Amygdala (tissue), 56 donors: ENCODE results near the gene GAMT.

Experiments
- DNase-seq, 56 donors: peaks; one replicate each; lab custom pipeline; 2025; lab: John Stamatoyannopoulos, UW

Gene GAMT

DNA sequence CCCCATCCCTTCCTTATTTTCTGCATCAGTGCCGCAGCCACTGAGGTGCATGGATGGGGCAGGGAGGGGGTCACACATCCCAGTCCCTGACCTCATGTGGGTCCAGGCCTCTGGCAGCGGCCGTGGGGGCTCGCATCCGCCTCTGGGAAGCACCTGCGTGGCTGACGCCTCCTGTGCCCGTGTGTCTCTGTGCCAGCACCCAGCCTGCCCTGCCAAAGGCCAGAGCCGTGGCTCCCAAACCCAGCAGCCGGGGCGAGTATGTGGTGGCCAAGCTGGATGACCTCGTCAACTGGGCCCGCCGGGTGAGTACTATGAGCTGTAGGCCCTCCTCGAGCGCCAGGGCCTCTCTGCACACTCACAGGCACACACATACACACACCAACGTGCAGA lies 12.7 kb downstream of the GAMT start:
- no peak for DNase-seq

DNA sequence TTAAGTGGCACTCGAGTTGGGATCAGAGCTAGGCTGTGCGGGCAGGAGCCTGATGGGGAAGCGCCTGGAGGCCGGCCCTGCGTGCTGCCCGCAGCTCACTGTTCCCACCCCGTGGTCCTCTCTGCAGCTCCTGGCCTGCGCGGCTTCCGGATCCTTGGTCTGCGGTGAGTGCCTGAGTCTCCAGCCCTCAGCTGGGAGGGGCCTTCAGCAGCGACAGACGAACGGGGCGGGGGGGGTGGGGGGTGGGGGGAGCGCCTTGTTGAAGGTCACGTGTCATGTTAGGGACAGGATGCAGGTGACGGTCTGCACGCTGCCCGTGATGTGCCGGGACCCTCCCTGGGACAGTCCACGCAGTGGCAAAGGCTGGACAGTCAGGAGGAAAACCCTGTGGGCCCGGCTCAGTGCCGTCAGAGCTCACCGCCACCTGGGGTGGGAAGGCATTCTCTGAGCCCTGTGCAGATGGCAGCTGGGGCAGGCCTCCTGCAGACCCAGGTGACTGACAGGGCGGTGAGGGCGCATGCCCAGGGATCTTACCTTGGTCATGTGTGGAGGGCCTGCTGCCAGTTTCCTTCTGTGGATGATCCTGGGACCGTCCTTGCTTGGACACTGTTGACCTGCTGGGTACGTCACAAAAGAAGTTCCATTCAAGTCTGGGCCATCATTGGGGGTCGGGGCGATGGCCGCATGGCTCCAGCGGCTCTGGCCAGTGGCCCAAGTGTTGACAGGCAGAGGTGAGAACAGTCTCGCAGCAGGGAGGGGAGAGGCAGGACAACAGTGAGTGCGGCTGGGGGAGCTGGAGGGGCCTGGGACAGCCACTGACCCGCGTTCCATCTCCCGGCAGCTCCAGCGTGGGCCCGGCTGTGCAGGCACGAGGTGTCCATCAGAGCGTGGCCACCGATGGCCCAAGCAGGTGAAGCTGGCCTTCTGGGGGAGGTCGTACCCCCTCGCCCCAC lies 13.4 kb downstream of the GAMT start:
- DNase-seq = peak in 1 of 56 donors; percentile 27

DNA sequence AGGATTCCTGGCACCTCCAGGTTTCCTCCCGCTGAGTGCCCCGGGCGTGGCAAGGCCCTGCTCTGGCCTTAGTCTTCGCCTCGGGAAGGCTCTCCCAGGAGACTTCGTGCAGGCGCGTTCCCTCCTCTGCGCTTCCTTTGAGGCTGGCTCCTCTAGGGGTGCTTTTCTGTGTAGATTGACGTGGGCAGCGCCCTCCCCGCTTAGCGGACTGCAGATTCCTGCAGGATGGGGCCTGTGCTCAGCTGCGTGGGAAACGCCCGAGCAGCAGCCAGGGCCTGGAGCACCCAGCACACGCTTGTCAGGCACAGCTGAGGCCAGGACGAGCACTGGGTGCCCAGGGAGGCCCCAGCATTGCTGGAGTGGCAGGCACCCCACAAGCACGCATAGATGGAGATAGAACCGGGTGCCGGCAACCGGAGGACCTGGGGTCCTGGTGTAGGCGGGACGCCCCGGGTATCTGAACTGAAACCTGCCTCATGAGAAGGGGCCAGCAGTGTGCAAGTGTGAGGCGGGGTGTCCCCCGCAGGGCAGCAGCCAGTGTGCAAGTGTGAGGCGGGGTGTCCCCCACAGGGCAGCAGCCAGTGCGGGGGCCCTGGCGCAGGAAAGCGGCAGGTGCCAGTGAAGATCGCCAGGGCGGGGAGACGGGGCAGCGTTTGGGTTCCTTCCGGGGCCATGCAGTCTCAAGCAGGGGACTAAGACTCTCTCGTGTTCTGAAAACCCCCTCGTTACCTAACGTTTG lies 14.2 kb downstream of the GAMT start:
- DNase-seq = peak in 5 of 56 donors; percentile 12 to 44 (median 26)

DNA sequence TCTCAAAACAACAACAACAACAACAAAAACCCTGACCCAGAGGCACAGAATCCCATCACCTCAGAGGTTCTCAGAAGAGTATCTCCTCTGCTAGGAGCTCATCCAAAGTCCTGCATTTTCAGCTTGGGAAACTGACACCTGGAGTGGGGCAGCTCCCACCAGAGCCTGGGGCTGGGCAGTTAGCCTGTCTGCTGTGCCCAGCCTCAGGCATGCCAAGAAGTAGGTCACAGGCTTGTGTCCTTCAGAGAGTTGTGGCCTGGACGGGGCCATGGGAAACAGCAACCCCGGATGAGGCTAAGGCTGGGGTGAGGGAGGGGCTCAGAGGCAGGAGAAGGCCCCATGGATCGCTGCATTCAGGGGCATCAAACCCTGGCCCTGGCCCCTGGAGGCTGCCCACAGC lies 15.5 kb downstream of the GAMT start:
- peak in 1 of 56 donors; percentile 16 for DNase-seq

DNA sequence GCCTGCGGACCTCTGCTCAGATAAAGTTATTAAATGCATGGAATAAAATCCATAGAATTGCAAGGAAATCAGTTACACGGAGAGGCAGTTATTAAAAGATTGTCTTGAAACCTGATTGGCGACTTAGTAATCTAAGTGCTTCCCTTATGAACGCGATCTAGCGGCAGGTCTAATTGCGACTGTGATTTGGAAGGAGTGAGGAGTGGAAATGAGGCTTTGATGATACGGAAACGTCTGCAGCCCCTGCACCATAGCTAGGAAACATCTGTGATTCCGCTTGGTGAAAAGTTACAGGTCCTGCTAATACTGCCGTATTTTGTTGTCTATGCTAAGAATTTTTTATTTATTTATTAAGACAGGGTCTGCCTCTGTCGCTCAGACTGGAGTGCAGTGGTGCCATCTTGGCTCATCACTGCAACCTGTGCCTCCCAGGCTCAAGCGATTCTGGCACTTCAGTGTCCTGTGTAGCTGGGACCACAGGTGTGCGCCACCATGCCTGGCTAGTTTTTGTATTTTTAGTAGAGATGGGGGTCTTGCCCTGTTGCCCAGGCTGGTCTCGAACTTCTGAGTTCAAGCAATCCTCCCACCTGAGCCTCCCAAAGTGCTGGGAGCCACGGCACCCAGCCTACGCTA lies 16.7 kb downstream of the GAMT start:
- DNase-seq = no peak

DNA sequence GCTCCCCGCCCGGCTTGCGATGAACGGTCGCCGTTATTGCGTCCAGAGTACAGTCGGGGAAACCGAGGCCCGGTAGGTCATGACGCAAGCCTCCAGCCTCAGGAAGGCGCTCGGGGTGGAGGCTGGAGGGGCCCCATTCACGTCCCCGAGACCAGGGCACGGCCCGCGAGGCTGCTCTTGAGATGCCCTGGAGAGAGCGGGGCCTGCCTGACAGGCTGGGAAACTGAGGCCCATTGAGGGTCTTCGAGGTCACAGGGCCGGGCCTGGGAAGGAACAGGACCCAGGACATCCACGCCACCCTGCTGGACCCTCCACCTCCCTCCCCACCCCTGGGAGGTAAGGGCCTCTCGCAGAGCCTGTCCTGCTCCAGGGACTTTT lies 17.3 kb downstream of the GAMT start:
- peak in 3 of 56 donors; percentile 40 to 87 (median 56) for DNase-seq

DNA sequence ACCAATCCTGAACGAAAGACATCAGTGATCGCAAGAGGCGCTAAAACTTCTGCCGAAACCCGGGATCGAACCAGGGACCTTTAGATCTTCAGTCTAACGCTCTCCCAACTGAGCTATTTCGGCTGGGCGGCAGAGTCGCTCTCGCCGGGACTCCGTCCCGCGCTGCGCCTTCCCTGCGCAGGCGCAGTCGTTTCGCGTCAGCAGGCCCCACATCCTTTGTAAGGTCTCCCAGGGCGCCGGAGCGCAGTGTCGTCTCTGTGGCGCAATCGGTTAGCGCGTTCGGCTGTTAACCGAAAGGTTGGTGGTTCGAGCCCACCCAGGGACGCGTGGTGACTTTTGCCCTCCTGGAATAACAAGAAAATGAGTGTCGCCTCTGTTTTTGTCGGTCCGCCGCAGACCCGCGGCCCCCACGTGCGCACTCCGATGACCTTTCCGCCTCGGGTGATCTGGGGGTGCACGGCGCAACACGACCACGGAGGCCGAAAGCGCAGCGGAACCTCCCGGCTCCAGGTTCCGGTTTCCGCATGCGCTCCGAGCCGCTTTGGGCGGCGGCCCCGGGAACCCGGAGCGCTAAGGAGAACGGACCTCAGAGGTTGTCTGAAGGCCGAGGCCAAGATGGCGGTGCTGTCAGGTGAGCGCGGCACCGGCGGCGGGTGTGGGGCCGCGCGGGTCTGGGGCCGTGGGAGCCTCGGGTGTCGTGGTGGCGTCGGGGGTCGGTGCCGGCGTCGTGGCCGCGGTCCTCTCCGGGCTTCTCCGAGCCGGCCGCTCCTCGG lies 17.8 kb downstream of the GAMT start, which contains the start of gene NDUFS7:
Gene NDUFS7, plus strand, starts transcription at position 596 of the 773 bp plus-strand sequence. Its CDS starts 20 bp downstream, at position 616.
- peak; percentile 63 to 98 (median 92) for DNase-seq

DNA sequence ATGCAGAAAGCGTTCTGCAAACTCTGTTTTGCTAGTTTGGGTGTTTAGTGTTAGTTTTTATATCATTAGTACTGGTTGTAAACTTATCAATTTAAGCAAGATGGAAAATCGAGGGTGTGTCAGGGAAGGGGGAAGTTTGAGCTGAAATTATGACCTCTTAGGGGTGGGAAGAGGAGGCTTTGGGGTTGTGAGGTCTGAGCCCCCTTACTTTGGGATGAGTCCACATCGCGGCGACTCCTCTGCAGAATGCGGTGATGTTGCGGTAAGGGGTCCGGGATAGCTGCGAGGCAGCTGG lies 18.4 kb downstream of the GAMT start:
- no peak for DNase-seq

DNA sequence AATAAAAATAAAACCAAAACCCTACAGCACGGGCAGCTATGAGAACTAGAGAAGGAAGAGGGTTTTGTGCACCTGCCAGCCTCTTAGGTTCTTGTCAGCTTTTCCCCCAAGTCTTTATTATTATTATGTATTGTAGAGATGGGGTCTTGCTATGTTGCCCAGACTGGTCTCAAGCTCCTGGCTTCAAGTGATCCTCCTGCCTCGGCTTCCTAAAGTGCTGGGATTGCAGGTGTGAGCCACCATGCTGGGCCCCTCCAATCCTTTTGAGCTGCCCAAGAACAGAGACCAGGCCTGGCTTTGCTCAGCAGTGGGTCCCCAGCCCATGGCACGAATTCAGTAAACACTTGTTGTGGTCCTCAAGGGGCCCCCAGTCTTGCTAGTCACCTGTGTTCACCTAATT lies 19.1 kb downstream of the GAMT start:
- DNase-seq = no peak

DNA sequence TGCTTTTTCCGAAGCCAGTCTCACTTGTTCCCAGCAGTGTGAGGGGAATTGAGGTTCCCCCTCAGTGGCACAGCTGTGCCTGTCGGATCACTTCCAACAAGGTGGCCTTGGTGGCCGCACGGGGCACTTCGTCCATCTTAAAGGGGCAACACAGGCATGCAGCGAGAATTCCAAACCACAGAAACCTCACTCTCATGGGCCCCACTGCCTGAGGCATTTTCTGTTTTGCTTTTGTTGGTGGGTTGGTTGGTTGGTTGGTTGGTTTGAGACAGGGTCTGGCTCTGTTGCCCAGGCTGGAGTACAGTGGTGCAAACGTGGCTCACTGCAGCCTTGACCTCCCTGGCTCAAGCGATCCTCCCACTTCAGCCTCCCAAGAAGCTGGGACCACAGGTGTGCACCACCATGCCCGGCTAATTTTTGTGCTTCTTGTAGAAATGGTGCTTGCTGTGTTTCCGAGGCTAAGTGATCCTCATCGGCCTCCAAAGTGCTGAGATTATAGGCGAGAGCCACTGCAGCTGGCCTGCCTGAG lies 21.3 kb downstream of the GAMT start:
- DNase-seq = no peak

DNA sequence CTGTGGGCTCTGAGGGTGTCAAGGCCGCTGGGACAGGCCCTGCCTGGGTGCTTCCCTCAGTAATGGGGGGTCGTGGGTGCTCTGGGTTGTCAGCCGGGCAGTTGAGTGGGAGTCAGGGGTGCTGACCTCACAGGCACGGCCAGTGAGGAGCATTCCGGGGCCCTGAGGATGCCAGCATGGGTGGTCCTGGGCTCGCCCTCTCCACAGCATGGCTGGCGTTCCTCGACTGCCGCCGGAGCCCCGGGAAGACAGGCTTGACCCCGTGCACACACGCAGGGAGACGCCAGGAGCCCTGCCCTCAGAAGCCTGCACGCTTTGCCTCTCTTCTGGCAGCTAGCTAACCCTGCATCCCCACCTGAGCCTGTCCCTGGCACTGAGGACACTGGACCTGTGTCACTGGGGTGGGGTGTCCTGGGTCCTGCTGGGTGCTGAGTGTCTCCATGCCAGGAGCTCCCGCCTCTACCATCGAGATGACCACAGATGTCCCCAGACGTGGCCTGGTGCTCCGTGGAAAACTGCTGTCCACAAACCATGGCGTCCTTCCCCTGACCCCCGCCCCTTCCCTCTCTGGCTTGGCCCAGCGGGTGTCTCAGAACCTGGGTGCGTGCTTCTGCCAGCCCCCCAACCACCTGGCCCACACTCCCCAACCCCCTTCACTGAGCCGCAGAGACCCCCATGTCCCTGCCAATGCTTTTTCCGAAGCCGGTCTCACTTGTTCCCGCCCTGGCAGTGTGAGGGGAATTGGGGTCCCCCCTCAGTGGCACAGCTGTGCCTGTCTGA lies 22.0 kb downstream of the GAMT start:
- no peak for DNase-seq

DNA sequence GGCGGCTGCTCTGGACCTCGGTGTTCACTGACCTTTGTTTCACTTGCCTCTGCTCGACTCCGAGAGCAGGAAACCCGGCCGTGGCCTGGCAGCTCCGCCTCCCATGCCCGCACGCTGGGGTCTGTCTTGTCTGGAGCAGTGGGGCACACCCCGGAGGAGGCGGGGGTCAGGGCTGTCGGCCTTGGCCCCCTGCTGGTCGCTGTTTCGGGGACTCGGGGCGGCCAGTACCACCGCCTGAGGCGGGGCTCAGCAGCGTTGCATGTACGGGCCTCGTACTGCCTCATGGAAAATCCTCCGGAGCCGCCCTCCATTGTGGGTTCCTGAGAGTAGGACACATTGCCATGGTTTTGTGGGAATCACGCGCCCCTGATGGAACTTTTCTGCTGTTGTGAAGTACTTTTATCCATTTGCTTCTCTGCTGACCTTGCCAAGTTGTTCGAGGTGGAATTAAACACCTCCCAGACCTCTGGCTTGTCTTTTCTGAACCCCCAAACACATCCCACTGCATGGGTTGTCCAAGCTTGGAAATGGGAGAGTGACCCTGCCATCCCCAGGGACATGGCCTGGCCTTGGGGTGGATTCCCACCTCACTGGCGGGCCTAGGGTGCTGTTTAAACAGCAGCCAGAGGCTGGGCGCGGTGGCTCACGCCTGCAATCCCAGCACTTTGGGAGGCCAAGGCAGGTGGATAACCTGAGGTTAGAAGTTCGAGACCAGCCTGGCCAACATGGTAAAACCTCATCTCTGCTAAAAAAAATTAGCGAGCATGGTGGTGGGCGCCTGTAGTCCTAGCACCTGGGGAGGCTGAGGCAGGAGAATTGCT lies 23.2 kb downstream of the GAMT start:
- DNase-seq = no peak

DNA sequence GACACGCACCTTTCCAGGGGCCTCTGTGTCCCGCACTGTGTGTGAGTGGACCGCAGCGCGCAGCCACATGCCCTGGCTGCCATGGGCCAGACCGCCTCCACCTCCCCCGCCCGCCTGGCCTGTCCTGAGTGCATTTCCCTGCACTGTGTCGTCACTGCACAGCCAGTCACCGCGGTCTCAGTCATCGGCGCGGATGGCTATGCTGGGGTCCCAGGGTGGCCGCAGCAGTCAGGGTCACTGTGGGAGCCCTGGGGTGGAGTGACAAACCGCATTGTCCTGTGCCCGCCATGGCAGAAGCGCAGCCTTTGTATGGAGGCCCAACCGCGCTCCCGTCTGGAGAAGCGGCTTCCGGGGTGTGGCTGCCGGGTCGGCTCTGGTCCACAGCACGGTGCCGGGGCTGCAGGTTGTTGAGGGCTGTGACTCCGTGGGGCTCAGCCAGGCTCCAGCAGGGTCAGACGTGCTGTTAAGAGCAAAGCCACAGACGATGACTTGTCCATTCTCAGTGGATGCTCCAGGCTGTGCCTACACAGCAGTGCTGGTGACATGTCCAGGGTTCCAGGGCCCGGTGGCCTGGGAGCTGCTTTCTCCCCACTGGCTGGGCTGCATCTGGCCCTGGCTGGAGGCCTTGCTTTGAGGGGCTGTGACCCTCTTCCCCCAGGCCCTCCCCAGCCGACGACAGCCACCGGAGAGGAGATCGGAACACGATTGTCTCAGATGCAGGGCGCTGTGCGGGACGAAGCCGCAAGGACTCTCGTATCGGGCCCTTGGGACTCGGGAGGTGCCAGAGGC lies 24.0 kb downstream of the GAMT start:
- DNase-seq = no peak

DNA sequence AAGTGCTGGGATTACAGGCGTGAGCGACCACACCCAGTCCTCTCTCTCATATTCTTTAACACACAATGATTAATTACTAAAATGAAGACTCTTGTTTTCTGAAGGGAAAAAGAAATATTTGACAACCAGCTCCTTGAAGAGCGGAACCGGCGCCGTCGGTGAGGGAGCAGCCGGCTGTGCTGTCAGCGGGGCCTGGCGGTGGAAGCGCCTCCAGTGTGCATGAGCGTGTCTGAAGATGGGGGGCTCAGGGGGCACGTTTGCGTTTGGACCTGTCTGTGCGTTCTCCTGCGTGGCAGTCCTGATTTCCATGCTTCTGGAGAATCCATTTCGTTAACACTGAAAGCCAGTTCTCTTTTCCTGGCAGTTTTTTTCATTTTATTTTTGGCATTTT lies 24.9 kb downstream of the GAMT start:
- no peak for DNase-seq

DNA sequence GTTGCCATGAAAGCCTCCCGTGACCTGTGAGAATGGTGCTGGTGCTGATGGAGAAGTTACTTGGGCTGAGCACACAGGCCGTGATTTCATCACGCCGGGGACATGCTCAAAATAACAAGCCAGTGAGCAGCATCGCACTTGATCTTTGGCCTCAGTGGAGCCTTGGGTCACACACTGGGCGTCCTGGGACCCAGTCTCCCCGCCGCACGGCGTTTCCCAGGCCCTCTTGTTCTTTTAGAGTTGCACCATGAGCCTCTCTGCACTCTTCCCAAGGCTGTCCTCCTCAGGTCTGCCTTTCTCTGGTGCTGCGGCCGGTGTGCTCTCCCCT lies 27.1 kb downstream of the GAMT start:
- no peak for DNase-seq

DNA sequence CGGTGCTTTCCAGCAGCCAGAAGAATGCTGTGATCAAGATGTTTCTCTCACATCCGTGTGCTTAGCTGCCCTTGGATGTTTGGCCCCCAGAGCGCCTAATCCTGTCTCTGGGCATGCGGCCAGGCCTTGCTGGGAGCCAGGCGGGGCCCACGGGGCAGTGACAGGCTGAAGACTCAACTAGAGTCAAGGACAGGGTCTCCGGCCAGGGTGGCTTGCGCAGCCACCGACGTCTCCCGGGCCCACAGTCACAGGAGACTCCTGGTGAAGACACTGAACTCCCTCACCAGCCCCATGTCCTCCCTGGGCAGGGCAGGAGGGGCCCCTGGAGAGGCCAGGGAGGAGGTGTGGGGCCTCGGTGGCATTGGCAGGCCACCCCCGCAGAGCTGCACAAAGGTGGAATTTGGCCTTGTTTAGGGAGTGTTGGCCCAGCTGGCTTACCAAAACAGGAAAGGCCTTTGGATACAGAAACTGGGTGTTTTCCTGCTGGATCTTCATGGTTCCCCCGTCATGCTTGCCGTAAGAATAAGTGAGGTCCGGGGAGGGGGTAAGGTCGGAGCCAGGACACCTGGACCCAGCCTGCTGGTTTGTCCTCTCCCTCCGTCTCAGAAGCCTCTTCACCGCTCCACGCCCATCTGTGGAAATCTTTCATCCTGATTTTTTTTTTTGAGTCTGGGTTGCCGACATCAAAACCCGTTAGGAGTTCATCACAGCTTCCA lies 27.6 kb downstream of the GAMT start:
- DNase-seq = peak in 19 of 56 donors; percentile 6 to 63 (median 42)

DNA sequence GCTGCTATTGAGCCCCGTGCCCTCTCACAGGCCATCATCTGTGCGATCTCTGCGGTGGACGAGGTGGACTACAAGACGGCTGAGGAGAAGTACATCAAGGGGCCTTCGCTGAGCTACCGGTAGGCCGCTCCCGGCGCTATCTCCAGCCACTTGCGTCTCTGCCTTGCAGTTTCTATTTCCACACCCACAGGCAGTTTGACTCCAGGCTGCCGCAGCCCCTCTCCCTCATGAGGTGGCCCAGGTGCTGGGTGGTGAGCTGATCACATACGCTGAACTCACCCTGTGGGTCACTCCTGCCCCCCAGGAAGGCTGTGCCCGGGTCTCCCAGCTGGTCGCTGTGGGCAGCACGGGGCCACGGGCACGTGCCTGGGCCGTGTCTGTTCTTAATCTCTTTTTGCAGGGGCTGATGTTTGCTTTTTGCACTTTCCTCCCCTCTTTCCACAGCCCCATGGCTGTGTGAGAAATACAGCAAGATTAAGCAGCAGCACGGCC lies 28.3 kb downstream of the GAMT start:
- DNase-seq = no peak
